BJ (cell line): ENCODE results near the gene ADM. TPM values are rescaled to one million over a fixed set of nuclear protein-coding genes. Genes with fewer than 3 reads are reported as not detected.

Experiments
- CTCF ChIA-PET: fragments of 350-600 bp; formaldehyde crosslinking; extraction: SDS; loops from one replicate; lab custom pipeline; 2021; ENCODE audit warnings: antibody characterized with exemption, inconsistent platforms; lab: Yijun Ruan, JAX
- POLR2A ChIA-PET: fragments of 300-600 bp; sonication (Branson Sonifier 250); formaldehyde crosslinking; extraction: SDS; loops from one replicate; lab custom pipeline; 2021; ENCODE audit warnings: antibody characterized with exemption; lab: Charles Lee
- DNase-seq: peaks from one replicate; pipeline ENCODE4 v3.0.0-alpha.2; 2011; ENCODE audit warnings: low read depth
- H3K27me3 ChIP-seq: 2 replicates; pipeline ENCODE4 v1.6.0; 2011; ENCODE audit warnings: low read length; ENCODE audit not compliant: control insufficient read depth, insufficient read depth
- H3K36me3 ChIP-seq: 2 replicates; pipeline ENCODE4 v1.5.1; 2011; ENCODE audit warnings: low read length; ENCODE audit not compliant: control insufficient read depth, insufficient read depth
- H3K4me3 ChIP-seq: 2 replicates; pipeline ENCODE4 v1.5.1; 2011; ENCODE audit warnings: low read depth, mild to moderate bottlenecking, control low read depth, low read length
- polyA plus RNA-seq: library from polyadenylated mRNA; depleted of rRNA; stranded (reverse); fragments of >200 nt; gene quantifications from 2 replicates; pipeline ENCODE4 v1.2.3, GENCODE V29; 2011
- TF ChIP-seq, protein P1 (sequence below): IDR thresholded peaks from 2 replicates; pipeline ENCODE4 v1.5.1; 2011; ENCODE audit warnings: low read depth, mild to moderate bottlenecking, control low read depth, inconsistent platforms, low read length, moderate library complexity; ENCODE audit not compliant: insufficient read depth

The ADM gene
- polyA plus RNA-seq, 1 experiment: 569 TPM

DNA sequence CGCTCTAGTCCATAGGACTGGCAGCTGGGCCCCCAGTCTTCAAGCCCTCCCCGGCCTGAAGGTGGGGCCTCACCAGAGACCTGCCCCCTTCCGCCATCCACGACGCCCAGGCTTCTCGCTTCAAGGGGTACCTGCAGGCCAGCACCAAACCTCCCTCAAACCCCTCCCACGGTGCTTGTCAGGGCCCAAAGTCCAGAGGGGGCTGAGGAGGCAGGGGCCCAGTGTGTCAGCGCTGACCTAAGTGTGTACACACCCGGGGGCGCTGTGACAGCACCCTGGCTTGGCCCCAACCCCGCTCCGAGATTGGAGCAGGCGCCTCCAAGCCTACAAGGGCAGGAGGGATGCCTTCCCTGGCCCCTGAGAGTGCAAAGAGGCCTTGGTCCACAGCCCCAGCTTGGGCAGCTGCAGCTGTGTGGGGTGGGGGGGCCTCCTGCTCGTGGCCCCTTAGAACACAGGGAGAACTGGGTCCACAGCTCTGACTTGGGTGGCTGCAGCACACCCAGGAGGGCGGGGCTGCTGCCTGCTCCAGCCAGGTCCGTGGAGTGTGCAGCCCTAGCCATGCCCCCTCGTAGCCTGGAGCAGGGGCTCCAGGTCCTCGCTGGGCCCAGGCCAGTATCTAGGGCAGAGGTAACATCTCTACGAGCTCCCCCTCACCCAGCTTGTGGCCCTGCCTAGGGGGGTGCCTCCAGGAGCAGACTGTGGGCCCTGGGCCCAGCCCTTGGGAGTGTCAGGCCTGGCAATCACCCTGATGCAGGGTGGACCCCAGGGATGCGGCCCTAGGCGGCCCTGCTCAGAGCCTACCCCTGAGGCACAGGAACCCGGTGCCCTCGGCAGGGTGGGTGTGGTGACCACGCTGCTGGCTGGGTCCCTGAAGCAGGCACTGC, 15.8 kb upstream of the ADM start:
- DNase-seq: no peak
- ChIA-PET CTCF (interaction anchor here (0.6 to 0.7 kb wide), 2 partner anchors 15 to 76 kb away, joined by 3 read pairs; no protein-coding TSS in a partner anchor), POLR2A (no interaction called here)
- Histone ChIP-seq H3K36me3 (peaks cover 8% of the 10 kb centered on the region; the same call in 1 of the 2 replicates), H3K4me3 (no peak overlapping the region), H3K27me3 (no peaks in the 10 kb centered on the region)
- TF ChIP-seq, protein P1, sequence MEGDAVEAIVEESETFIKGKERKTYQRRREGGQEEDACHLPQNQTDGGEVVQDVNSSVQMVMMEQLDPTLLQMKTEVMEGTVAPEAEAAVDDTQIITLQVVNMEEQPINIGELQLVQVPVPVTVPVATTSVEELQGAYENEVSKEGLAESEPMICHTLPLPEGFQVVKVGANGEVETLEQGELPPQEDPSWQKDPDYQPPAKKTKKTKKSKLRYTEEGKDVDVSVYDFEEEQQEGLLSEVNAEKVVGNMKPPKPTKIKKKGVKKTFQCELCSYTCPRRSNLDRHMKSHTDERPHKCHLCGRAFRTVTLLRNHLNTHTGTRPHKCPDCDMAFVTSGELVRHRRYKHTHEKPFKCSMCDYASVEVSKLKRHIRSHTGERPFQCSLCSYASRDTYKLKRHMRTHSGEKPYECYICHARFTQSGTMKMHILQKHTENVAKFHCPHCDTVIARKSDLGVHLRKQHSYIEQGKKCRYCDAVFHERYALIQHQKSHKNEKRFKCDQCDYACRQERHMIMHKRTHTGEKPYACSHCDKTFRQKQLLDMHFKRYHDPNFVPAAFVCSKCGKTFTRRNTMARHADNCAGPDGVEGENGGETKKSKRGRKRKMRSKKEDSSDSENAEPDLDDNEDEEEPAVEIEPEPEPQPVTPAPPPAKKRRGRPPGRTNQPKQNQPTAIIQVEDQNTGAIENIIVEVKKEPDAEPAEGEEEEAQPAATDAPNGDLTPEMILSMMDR: no peak

DNA sequence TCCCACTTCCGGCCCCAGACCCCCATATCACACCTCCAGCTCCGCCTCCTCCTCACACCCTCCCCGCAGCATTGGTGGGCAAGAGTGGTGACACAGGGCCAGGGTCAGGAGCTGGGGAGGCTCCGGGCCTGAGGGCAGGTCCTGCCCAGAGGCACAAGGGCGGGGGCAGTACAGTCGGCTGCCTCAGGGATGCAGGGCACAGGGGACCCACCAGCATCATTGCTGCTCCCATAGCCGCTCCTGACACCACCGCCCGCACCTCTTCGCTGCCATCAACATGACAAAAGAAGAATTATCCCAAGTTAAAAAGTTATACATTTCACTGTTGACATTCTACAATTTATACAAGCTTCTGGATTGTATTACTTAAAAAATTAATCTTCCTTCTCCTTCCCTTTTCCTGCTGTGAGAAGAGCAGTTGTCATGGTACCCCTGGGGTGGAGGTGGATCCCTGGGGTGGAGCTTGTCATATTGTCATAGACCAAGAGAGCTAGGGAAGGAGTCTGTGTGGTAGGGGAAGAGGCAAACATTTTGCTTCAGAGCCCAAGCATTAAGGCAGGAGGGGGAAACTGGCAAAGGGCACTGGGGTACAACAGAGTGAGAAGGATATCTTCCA, 15.0 kb upstream of the ADM start:
- Histone ChIP-seq H3K4me3 (no peak overlapping the region), H3K36me3 (peaks cover 8% of the 10 kb centered on the region; the same call in 1 of the 2 replicates), H3K27me3 (no peaks in the 10 kb centered on the region)
- ChIA-PET CTCF (interaction anchor here (1.4 kb wide), 1 partner anchor 82 kb away, joined by 4 read pairs; no protein-coding TSS in a partner anchor), POLR2A (no interaction called here)
- TF ChIP-seq, protein P1: no peak
- no peak for DNase-seq

DNA sequence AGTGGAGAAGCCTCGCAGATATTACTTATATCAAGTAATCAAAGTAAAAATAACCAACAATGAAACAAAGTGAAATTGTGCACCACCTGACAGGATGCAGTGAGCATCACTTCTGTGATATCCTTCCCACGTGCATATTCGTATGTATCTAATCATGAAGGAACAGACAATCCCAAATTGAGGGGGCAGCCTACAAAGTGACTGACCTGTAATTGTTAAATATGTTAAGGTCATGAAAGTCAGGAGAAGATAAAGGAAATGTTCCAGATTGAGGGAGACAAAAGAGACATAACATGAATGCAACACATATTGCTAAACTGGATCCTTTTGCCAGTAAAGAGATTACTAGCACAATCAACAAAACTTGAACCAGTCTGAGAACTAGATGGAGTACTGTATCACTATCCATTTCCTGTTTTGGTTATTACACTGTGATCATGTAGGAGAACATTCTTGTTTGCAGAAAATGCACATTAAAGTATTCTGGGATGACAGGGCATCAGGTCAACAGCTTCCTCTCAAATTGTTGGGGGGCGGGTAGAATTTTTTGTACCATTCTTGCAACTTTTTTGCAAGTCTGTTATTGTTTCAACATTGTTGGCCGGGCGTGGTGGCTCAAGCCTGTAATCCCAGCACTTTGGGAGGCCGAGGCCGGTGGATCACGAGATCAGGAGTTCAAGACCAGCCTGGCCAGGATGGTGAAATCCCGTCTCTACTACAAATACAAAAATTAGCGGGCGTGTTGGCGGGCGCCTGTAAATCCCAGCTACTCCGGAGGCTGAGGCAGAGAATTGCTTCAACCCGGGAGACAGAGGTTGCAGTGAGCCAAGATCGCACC, 12.9 kb upstream of the ADM start:
- TF ChIP-seq, protein P1: no peak
- POLR2A ChIA-PET: interaction anchor here (0.6 kb wide), 1 partner anchor 50 kb away, joined by 5 read pairs; no protein-coding TSS in a partner anchor
- Histone ChIP-seq H3K4me3 (no peak overlapping the region), H3K27me3 (no peaks in the 10 kb centered on the region), H3K36me3 (peaks cover 8% of the 10 kb centered on the region; the same call in 1 of the 2 replicates)
- DNase-seq: no peak
- CTCF ChIA-PET: no interaction called here

DNA sequence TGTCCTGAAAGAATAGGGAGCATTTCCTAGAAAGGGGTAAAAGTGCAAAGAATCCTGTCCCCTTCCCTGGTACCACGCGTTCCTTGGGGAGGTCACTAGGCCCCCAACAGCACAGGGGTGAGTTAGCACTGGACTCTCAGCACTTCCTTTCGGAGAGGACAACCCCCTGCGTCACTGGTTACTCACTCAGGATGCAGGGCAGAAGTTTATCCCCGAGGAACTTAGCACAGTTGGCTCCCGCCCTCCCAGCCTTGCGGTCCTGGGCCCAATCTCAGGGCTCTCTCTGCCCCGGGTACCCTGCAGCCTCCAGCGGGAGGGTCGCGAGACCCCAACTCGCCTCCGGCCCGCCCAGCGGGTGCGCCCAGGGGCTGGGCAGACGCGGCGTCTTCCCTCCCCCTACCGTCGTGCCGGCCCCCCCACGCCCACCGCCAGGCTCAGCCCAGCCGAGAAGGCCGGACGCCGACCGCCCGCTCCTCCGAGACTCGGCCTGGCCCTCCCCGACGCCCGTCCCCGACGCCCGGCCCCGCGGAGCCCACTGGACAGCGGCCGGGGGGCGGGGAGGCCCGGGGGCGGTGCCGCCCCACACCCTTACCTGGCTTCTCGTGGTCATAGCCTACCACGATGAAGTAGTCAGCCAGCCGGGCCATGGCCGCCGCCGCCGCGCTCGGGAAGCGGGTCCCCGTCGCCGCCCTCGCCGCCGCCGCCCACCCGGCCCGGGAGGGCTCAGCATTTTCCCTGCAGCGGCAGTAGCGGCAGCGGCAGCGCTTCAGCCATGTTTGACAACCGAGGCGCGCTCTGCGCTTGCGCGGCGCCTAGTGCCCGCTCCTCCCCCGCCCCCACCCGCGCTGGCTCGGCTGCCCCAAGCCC, 11.2 kb upstream of the ADM start, which contains the start of gene SBF2:
Gene SBF2 (minus strand): TSS at position 797 of the 867 bp plus-strand sequence. CDS start 150 bp downstream, at position 647.
- H3K4me3 ChIP-seq: peak within 1 kb of the TSS; percentile 61
- H3K27me3 ChIP-seq: no peaks in the 10 kb centered on the region
- CTCF ChIA-PET: interaction anchor here (0.9 kb wide), 1 partner anchor 12 kb away, joined by 3 read pairs; no protein-coding TSS in a partner anchor
- peak; percentile 44 for DNase-seq
- peaks cover 3% of the 10 kb centered on the region; the same call in 1 of the 2 replicates for H3K36me3 ChIP-seq
- TF ChIP-seq, protein P1: no peak
- POLR2A ChIA-PET: no interaction called here
